Endothelial cell of umbilical vein (primary cell): ENCODE measurements around the gene KIN. TPM values are rescaled to one million over a fixed set of nuclear protein-coding genes. Genes with fewer than 3 reads are reported as not detected.

Experiments
- BruUV-seq: library from RNA; stranded (reverse); fragments of 400-500 nt; replicated peaks from 2 replicates; lab custom pipeline; 2021; lab: Mats Ljungman, UMichigan
- CTCF ChIA-PET: fragments of 300-600, 350-600 bp; sonication (Branson Sonifier 250); formaldehyde crosslinking; loops from one replicate; lab custom pipeline; 2021; ENCODE audit warnings: antibody characterized with exemption, inconsistent platforms; lab: Charles Lee
- POLR2A ChIA-PET: fragments of 300-600, 350-600 bp; sonication (Branson Sonifier 250); formaldehyde crosslinking; loops from one replicate; lab custom pipeline; 2021; ENCODE audit warnings: antibody characterized with exemption, inconsistent platforms; lab: Charles Lee
- DNase-seq: peaks from one replicate; pipeline ENCODE4 v3.0.0-alpha.2; 2011; ENCODE audit warnings: low read depth, low spot score
- FAIRE-seq: peaks from 2 replicates; lab custom pipeline; 2011; peaks lifted over from hg19 to GRCh38; lab: Jason Lieb, UNC
- H2AFZ ChIP-seq: 2 replicates; pipeline ENCODE4 v1.6.0; 2012; ENCODE audit warnings: low read depth, low read length, control low read depth, inconsistent platforms
- H3K27ac ChIP-seq: 2 replicates; pipeline ENCODE4 v1.5.1; 2011; ENCODE audit warnings: low read depth, mild to moderate bottlenecking, control low read depth, low read length, moderate library complexity; ENCODE audit not compliant: insufficient read depth
- H3K27me3 ChIP-seq, 2 experiments: 2 replicates each; pipeline versions ENCODE4 v1.6.0 to v1.6.1; 2011; ENCODE audit warnings: low read length in 2 of 2, mixed read lengths in 1 of 2; ENCODE audit not compliant: control insufficient read depth in 2 of 2, insufficient read depth in 2 of 2
- H3K36me3 ChIP-seq, 2 experiments: 2 replicates in 1 of 2; 3 replicates in 1 of 2; pipeline ENCODE4 v1.5.1; 2011; ENCODE audit warnings: low read length in 2 of 2, mild to moderate bottlenecking in 1 of 2, moderate library complexity in 1 of 2; ENCODE audit not compliant: control insufficient read depth in 2 of 2, insufficient read depth in 2 of 2; ENCODE audit errors: extremely low read depth in 1 of 2
- H3K4me1 ChIP-seq: 3 replicates; pipeline ENCODE4 v1.5.1; 2011; ENCODE audit warnings: mild to moderate bottlenecking, low read length; ENCODE audit not compliant: control insufficient read depth, insufficient read depth; ENCODE audit errors: extremely low read depth
- H3K4me2 ChIP-seq: 2 replicates; pipeline ENCODE4 v1.6.1; 2011; ENCODE audit warnings: low read length, control low read depth, mixed read lengths; ENCODE audit not compliant: insufficient read depth
- H3K4me3 ChIP-seq, 3 experiments: fragments of 200-600 bp in 1 of 3; sonication (generic), shearing (Covaris generic) in 1 of 3; replicated peaks in 1 of 3; 2 replicates each; pipeline ENCODE4 v1.5.1; 2011 to 2016; ENCODE audit warnings: control low read depth in 3 of 3, low read length in 3 of 3, mild to moderate bottlenecking in 2 of 3, inconsistent platforms in 1 of 3, low read depth in 1 of 3, moderate library complexity in 1 of 3; ENCODE audit not compliant: insufficient read depth in 1 of 3
- H3K79me2 ChIP-seq: 2 replicates; pipeline ENCODE4 v1.6.0; 2012; ENCODE audit warnings: low read length, inconsistent platforms; ENCODE audit not compliant: control insufficient read depth, insufficient read depth
- H3K9ac ChIP-seq: replicated peaks from 2 replicates; pipeline ENCODE3; 2011; ENCODE audit warnings: low read length, control low read depth; ENCODE audit not compliant: insufficient read depth; ENCODE audit errors: extremely low read depth
- H3K9me1 ChIP-seq: replicated peaks from 3 replicates; pipeline ENCODE4 v1.6.0; 2011; ENCODE audit warnings: mild to moderate bottlenecking, low read length; ENCODE audit not compliant: control insufficient read depth, insufficient read depth; ENCODE audit errors: extremely low read depth
- H3K9me3 ChIP-seq: replicated peaks from 2 replicates; pipeline ENCODE4 v1.5.1; 2012; ENCODE audit warnings: low read length, inconsistent platforms; ENCODE audit not compliant: control insufficient read depth, insufficient read depth
- H4K20me1 ChIP-seq: replicated peaks from 2 replicates; pipeline ENCODE3; 2011; ENCODE audit warnings: mild to moderate bottlenecking, low read length; ENCODE audit not compliant: control insufficient read depth, insufficient read depth; ENCODE audit errors: extremely low read depth
- CTCF ChIP-seq, 2 donors: IDR thresholded peaks; 1 replicate in 1 of 2; 2 replicates in 1 of 2; pipeline ENCODE4 v1.5.1; 2011; ENCODE audit warnings: low read length in 2 of 2, mild to moderate bottlenecking in 2 of 2, moderate library complexity in 2 of 2, control low read depth in 1 of 2, inconsistent platforms in 1 of 2, low read depth in 1 of 2; ENCODE audit not compliant: insufficient read depth in 1 of 2; ENCODE audit errors: extremely low read depth in 1 of 2
- EZH2 ChIP-seq: IDR thresholded peaks from 2 replicates; pipeline ENCODE4 v1.6.1; 2012; ENCODE audit warnings: borderline replicate concordance, low read depth, mild to moderate bottlenecking, moderate library complexity, low read length, inconsistent platforms; ENCODE audit not compliant: severe bottlenecking
- FOS ChIP-seq: IDR thresholded peaks from 2 replicates; pipeline ENCODE4 v1.6.1; 2011; ENCODE audit warnings: mild to moderate bottlenecking, low read length, moderate library complexity, borderline replicate concordance; ENCODE audit not compliant: insufficient read depth
- GATA2 ChIP-seq: IDR thresholded peaks from 2 replicates; pipeline ENCODE4 v1.7.0; 2011; ENCODE audit warnings: low read depth, mild to moderate bottlenecking, moderate library complexity, mixed read lengths, low read length; ENCODE audit not compliant: insufficient read length, insufficient read depth
- JUN ChIP-seq: IDR thresholded peaks from 2 replicates; pipeline ENCODE4 v1.6.1; 2011; ENCODE audit warnings: borderline replicate concordance, low read depth; ENCODE audit not compliant: insufficient read length, insufficient read depth
- MYC ChIP-seq: IDR thresholded peaks from one replicate; pipeline ENCODE4 v1.6.1; 2011; ENCODE audit warnings: mild to moderate bottlenecking, low read depth, low read length
- POLR2A ChIP-seq: IDR thresholded peaks from 2 replicates; pipeline ENCODE4 v1.6.1; 2012; ENCODE audit warnings: low read depth, mild to moderate bottlenecking, control low read depth, low read length
- POLR2AphosphoS5 ChIP-seq: IDR thresholded peaks from 2 replicates; pipeline ENCODE4 v1.6.1; 2012; ENCODE audit warnings: low read depth, mild to moderate bottlenecking, control low read depth, low read length, moderate library complexity; ENCODE audit not compliant: insufficient read depth
- dilution Hi-C: fragments of 300-500 bp; cut with MboI; formaldehyde crosslinking; loops from one replicate; pipeline ENCODE4 v1.15.0; 2019; ENCODE audit warnings: low sequenced_read_pairs; ENCODE audit not compliant: extremely low pct_ligation_motif_present
- intact Hi-C: fragments of 100-400 bp; cut with micrococcal nuclease; formaldehyde crosslinking; loops from one replicate; pipeline ENCODE4 v1.10.0; 2022
- polyA plus RNA-seq, 4 experiments: library from polyadenylated mRNA; depleted of rRNA in 3 of 4; stranded (reverse) in 3 of 4; unstranded in 1 of 4; fragments of >200 nt; gene quantifications; 2 replicates each; pipeline versions ENCODE4 v1.2.1 to v1.2.3, GENCODE V29; 2011 to 2012; ENCODE audit warnings: missing spikeins in 1 of 4
- total RNA-seq: library from RNA; stranded (reverse); gene quantifications from 2 replicates; pipeline ENCODE4 v1.2.3, GENCODE V29; 2021
- TF ChIP-seq, protein P1 (sequence below): IDR thresholded peaks from 2 replicates; pipeline ENCODE4 v1.6.1; 2011; ENCODE audit not compliant: insufficient read depth, insufficient read length

The KIN gene
- total and polyA plus RNA-seq, 2 donors (not counting 3 experiments of a cell fraction or from before 2014, with no cell fraction given) = 2.6 to 14.4 TPM

DNA sequence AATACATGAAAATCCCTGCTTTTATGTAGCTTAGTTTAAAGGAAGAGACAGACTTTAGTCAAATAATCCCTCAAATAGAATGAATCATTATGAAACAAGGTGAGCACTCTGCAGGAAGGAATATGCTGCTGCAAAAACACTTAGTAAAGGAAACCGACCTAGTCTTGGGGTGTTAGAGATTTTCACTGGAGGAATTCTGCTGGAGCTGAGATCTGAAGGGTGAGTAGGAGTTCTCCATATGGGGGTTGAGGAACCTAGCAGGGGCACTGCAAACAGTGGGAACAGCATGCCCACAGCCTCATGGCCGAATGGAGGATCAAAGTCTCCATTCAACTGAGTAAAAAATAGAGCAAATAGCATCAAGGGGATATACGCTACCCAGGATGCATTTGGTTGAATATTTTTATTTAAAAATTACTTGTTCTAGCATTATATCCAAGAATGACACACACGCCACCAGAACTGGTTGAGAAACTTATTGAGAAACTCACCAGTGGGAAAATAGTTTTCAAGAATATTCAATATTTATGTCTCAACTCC lies 81.2 kb downstream of the KIN start:
- no TSS peak for BruUV-seq
- intact Hi-C loops (no loop called here), dilution Hi-C loops (no loop called here)
- H2AFZ ChIP-seq = no peak overlapping the region
- H4K20me1 ChIP-seq = no peaks in the 10 kb centered on the region
- H3K27me3 ChIP-seq = peaks cover 0 to 2% of the 10 kb centered on the region in 2 experiments
- no peak overlapping the region for H3K4me3 ChIP-seq
- no peak for FAIRE-seq
- no peaks in the 10 kb centered on the region for H3K9me1 ChIP-seq
- ChIA-PET CTCF (interaction anchor here (1.2 kb wide), 1 partner anchor 19 kb away, joined by 3 read pairs; no protein-coding TSS in a partner anchor), POLR2A (no interaction called here)
- TF ChIP-seq GATA2 = no peak
- TF ChIP-seq MYC = no peak
- TF ChIP-seq CTCF (IDR thresholded peaks at IDR 0.05; ENCODE audit: extremely low read depth in 1 of 2, insufficient read depth in 1 of 2, low read depth in 1 of 2, low read length in 2 of 2) = no peak
- TF ChIP-seq JUN = no peak
- TF ChIP-seq FOS = no peak
- TF ChIP-seq, protein P1, sequence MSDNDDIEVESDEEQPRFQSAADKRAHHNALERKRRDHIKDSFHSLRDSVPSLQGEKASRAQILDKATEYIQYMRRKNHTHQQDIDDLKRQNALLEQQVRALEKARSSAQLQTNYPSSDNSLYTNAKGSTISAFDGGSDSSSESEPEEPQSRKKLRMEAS = no peak
- no peak for TF ChIP-seq POLR2A
- no peak for TF ChIP-seq EZH2
- no peak for TF ChIP-seq POLR2AphosphoS5
- H3K4me1 ChIP-seq = no peaks in the 10 kb centered on the region
- H3K36me3 ChIP-seq = no peaks in the 10 kb centered on the region
- DNase-seq = no peak
- H3K4me2 ChIP-seq = no peak overlapping the region
- no peak overlapping the region for H3K9ac ChIP-seq
- no peak overlapping the region for H3K27ac ChIP-seq
- no peaks in the 10 kb centered on the region for H3K9me3 ChIP-seq
- H3K79me2 ChIP-seq = no peaks in the 10 kb centered on the region
